ENCODE results near the gene ARIH2. TPM values are rescaled to one million over a fixed set of nuclear protein-coding genes. Genes with fewer than 3 reads are reported as not detected.

The ARIH2 gene
- polyA plus RNA-seq, 1 donor, result 78.4 TPM

- Histone ChIP-seq H3K36me3 (ENCODE audit: control insufficient read depth, insufficient read depth, low read length) (peaks cover 57% of the 10 kb centered on the region), H3K27me3 (ENCODE audit: control insufficient read depth, insufficient read depth, low read length) (no peaks in the 10 kb centered on the region), H3K4me1 (ENCODE audit: control insufficient read depth, insufficient read depth, low read length) (no peaks in the 10 kb centered on the region), H3K4me3 (ENCODE audit: low read length) (no peak overlapping the region), H3K27ac (ENCODE audit: low read length) (no peak overlapping the region), H3K9me3 (ENCODE audit: control insufficient read depth, low read depth, low read length) (no peaks in the 10 kb centered on the region)
- WGBS (ENCODE audit: insufficient coverage, low lambda C conversion rate), result 100% methylated on average over 1 of the region's 1 CpG
- DNase-seq, result no peak
Observed at GRCh38 chr3:48928679-48929078, 10.0 kb downstream of the ARIH2 start.

GRCh38 chr3:48929358-48930035 is 10.9 kb downstream of the ARIH2 start:
- H3K27ac ChIP-seq (ENCODE audit: low read length), result no peak overlapping the region
- WGBS (ENCODE audit: insufficient coverage, low lambda C conversion rate), result no CpG with 5 or more reads among the region's 3 CpGs
- no peaks in the 10 kb centered on the region for H3K27me3 ChIP-seq (ENCODE audit: control insufficient read depth, insufficient read depth, low read length)
- H3K4me1 ChIP-seq (ENCODE audit: control insufficient read depth, insufficient read depth, low read length), result no peaks in the 10 kb centered on the region
- DNase-seq, result no peak
- H3K36me3 ChIP-seq (ENCODE audit: control insufficient read depth, insufficient read depth, low read length), result peaks cover 55% of the 10 kb centered on the region
- H3K9me3 ChIP-seq (ENCODE audit: control insufficient read depth, low read depth, low read length), result no peaks in the 10 kb centered on the region
- no peak overlapping the region for H3K4me3 ChIP-seq (ENCODE audit: low read length)

- H3K4me3 ChIP-seq (ENCODE audit: low read length), result no peak overlapping the region
- no peak for DNase-seq
- 100% methylated on average over 2 of the region's 3 CpGs for WGBS (ENCODE audit: insufficient coverage, low lambda C conversion rate)
- H3K27me3 ChIP-seq (ENCODE audit: control insufficient read depth, insufficient read depth, low read length), result no peaks in the 10 kb centered on the region
- peaks cover 53% of the 10 kb centered on the region for H3K36me3 ChIP-seq (ENCODE audit: control insufficient read depth, insufficient read depth, low read length)
- no peaks in the 10 kb centered on the region for H3K4me1 ChIP-seq (ENCODE audit: control insufficient read depth, insufficient read depth, low read length)
- no peak overlapping the region for H3K27ac ChIP-seq (ENCODE audit: low read length)
- H3K9me3 ChIP-seq (ENCODE audit: control insufficient read depth, low read depth, low read length), result no peaks in the 10 kb centered on the region
Observed at GRCh38 chr3:48930590-48930989, 11.9 kb downstream of the ARIH2 start.

- Histone ChIP-seq H3K4me1 (ENCODE audit: control insufficient read depth, insufficient read depth, low read length) (no peaks in the 10 kb centered on the region), H3K9me3 (ENCODE audit: control insufficient read depth, low read depth, low read length) (no peaks in the 10 kb centered on the region), H3K27ac (ENCODE audit: low read length) (no peak overlapping the region), H3K27me3 (ENCODE audit: control insufficient read depth, insufficient read depth, low read length) (no peaks in the 10 kb centered on the region), H3K4me3 (ENCODE audit: low read length) (no peak overlapping the region), H3K36me3 (ENCODE audit: control insufficient read depth, insufficient read depth, low read length) (peaks cover 43% of the 10 kb centered on the region)
- WGBS (ENCODE audit: insufficient coverage, low lambda C conversion rate), result no CpG with 5 or more reads among the region's 1 CpG
- no peak for DNase-seq
Observed at GRCh38 chr3:48931944-48932580, 13.4 kb downstream of the ARIH2 start.

GRCh38 chr3:48934333-48934991 is 15.8 kb downstream of the ARIH2 start:
- H3K27me3 ChIP-seq (ENCODE audit: control insufficient read depth, insufficient read depth, low read length), result no peaks in the 10 kb centered on the region
- H3K9me3 ChIP-seq (ENCODE audit: control insufficient read depth, low read depth, low read length), result no peaks in the 10 kb centered on the region
- H3K36me3 ChIP-seq (ENCODE audit: control insufficient read depth, insufficient read depth, low read length), result peaks cover 24% of the 10 kb centered on the region
- H3K27ac ChIP-seq (ENCODE audit: low read length), result no peak overlapping the region
- no peak for DNase-seq
- no peaks in the 10 kb centered on the region for H3K4me1 ChIP-seq (ENCODE audit: control insufficient read depth, insufficient read depth, low read length)
- H3K4me3 ChIP-seq (ENCODE audit: low read length), result no peak overlapping the region
- 100% methylated on average over 1 of the region's 5 CpGs for WGBS (ENCODE audit: insufficient coverage, low lambda C conversion rate)

- H3K4me3 ChIP-seq (ENCODE audit: low read length), result no peak overlapping the region
- H3K27ac ChIP-seq (ENCODE audit: low read length), result no peak overlapping the region
- no peak for DNase-seq
- no peaks in the 10 kb centered on the region for H3K4me1 ChIP-seq (ENCODE audit: control insufficient read depth, insufficient read depth, low read length)
- no peaks in the 10 kb centered on the region for H3K27me3 ChIP-seq (ENCODE audit: control insufficient read depth, insufficient read depth, low read length)
- H3K9me3 ChIP-seq (ENCODE audit: control insufficient read depth, low read depth, low read length), result no peaks in the 10 kb centered on the region
- no CpG with 5 or more reads among the region's 4 CpGs for whole genome bisulfite sequencing (ENCODE audit: insufficient coverage, low lambda C conversion rate)
- peaks cover 22% of the 10 kb centered on the region for H3K36me3 ChIP-seq (ENCODE audit: control insufficient read depth, insufficient read depth, low read length)
Observed at GRCh38 chr3:48935530-48935929, 16.9 kb downstream of the ARIH2 start.

GRCh38 chr3:48938156-48938555 is 19.5 kb downstream of the ARIH2 start:
- Histone ChIP-seq H3K4me1 (ENCODE audit: control insufficient read depth, insufficient read depth, low read length) (no peaks in the 10 kb centered on the region), H3K27ac (ENCODE audit: low read length) (no peak overlapping the region), H3K9me3 (ENCODE audit: control insufficient read depth, low read depth, low read length) (no peaks in the 10 kb centered on the region), H3K36me3 (ENCODE audit: control insufficient read depth, insufficient read depth, low read length) (peaks cover 14% of the 10 kb centered on the region), H3K27me3 (ENCODE audit: control insufficient read depth, insufficient read depth, low read length) (no peaks in the 10 kb centered on the region), H3K4me3 (ENCODE audit: low read length) (no peak overlapping the region)
- DNase-seq, result no peak

GRCh38 chr3:48938689-48939088 is 20.0 kb downstream of the ARIH2 start:
- Histone ChIP-seq H3K27ac (ENCODE audit: low read length) (no peak overlapping the region), H3K4me1 (ENCODE audit: control insufficient read depth, insufficient read depth, low read length) (no peaks in the 10 kb centered on the region), H3K9me3 (ENCODE audit: control insufficient read depth, low read depth, low read length) (no peaks in the 10 kb centered on the region), H3K4me3 (ENCODE audit: low read length) (no peak overlapping the region), H3K36me3 (ENCODE audit: control insufficient read depth, insufficient read depth, low read length) (peaks cover 11% of the 10 kb centered on the region), H3K27me3 (ENCODE audit: control insufficient read depth, insufficient read depth, low read length) (no peaks in the 10 kb centered on the region)
- DNase-seq, result no peak
- no CpG with 5 or more reads among the region's 3 CpGs for WGBS (ENCODE audit: insufficient coverage, low lambda C conversion rate)

- H3K27me3 ChIP-seq (ENCODE audit: control insufficient read depth, insufficient read depth, low read length), result no peaks in the 10 kb centered on the region
- no peak for DNase-seq
- no peak overlapping the region for H3K4me3 ChIP-seq (ENCODE audit: low read length)
- no CpG with 5 or more reads among the region's 2 CpGs for WGBS (ENCODE audit: insufficient coverage, low lambda C conversion rate)
- no peaks in the 10 kb centered on the region for H3K4me1 ChIP-seq (ENCODE audit: control insufficient read depth, insufficient read depth, low read length)
- H3K9me3 ChIP-seq (ENCODE audit: control insufficient read depth, low read depth, low read length), result no peaks in the 10 kb centered on the region
- H3K36me3 ChIP-seq (ENCODE audit: control insufficient read depth, insufficient read depth, low read length), result peaks cover 11% of the 10 kb centered on the region
- no peak overlapping the region for H3K27ac ChIP-seq (ENCODE audit: low read length)
Observed at GRCh38 chr3:48945432-48945831, 26.8 kb downstream of the ARIH2 start.

- H3K9me3 ChIP-seq (ENCODE audit: control insufficient read depth, low read depth, low read length), result no peaks in the 10 kb centered on the region
- 100% methylated on average over 1 of the region's 4 CpGs for WGBS (ENCODE audit: insufficient coverage, low lambda C conversion rate)
- H3K4me1 ChIP-seq (ENCODE audit: control insufficient read depth, insufficient read depth, low read length), result no peaks in the 10 kb centered on the region
- DNase-seq, result no peak
- H3K27ac ChIP-seq (ENCODE audit: low read length), result no peak overlapping the region
- peaks cover 11% of the 10 kb centered on the region for H3K36me3 ChIP-seq (ENCODE audit: control insufficient read depth, insufficient read depth, low read length)
- H3K27me3 ChIP-seq (ENCODE audit: control insufficient read depth, insufficient read depth, low read length), result no peaks in the 10 kb centered on the region
- no peak overlapping the region for H3K4me3 ChIP-seq (ENCODE audit: low read length)
Observed at GRCh38 chr3:48945891-48946549, 27.4 kb downstream of the ARIH2 start.
